NT2/D1 (cell line): Measurements from ENCODE around the gene LRRC59.

Experiments
- YY1 ChIP-seq: IDR thresholded peaks from 2 replicates; pipeline ENCODE4 v1.6.1; 2011; ENCODE audit not compliant: insufficient read length, insufficient read depth
- ZNF274 ChIP-seq: IDR thresholded peaks from 2 replicates; pipeline ENCODE4 v1.6.1; 2011; ENCODE audit warnings: mild to moderate bottlenecking, low read depth, low read length

GRCh38 chr17:50406578-50406977 is 9.3 kb upstream of the LRRC59 start:
- TF ChIP-seq ZNF274 (no peak), YY1 (no peak)
